Parathyroid adenoma (tissue), 2 donors: Measurements from ENCODE around the gene CAPN7.

Experiments
- H2AFZ ChIP-seq: fragments of 300-600 bp; sonication (generic); one replicate; pipeline ENCODE4 v1.7.0; 2017; ENCODE audit warnings: antibody characterized with exemption, mild to moderate bottlenecking
- H3K27ac ChIP-seq: fragments of 300-600 bp; sonication (generic); one replicate; pipeline ENCODE4 v1.7.0; 2017
- H3K27me3 ChIP-seq: fragments of 300-600 bp; sonication (generic); one replicate; pipeline ENCODE4 v1.7.0; 2017; ENCODE audit warnings: low read length; ENCODE audit not compliant: control insufficient read depth, insufficient read depth
- H3K36me3 ChIP-seq: fragments of 300-600 bp; sonication (generic); one replicate; pipeline ENCODE4 v1.7.0; 2017; ENCODE audit warnings: low read length; ENCODE audit not compliant: control insufficient read depth, insufficient read depth
- H3K4me1 ChIP-seq: fragments of 300-600 bp; sonication (generic); one replicate; pipeline ENCODE4 v1.7.0; 2017; ENCODE audit warnings: control low read depth
- H3K4me2 ChIP-seq: fragments of 300-600 bp; sonication (generic); one replicate; pipeline ENCODE4 v1.7.0; 2017; ENCODE audit warnings: low read length
- H3K4me3 ChIP-seq: fragments of 300-600 bp; sonication (generic); one replicate; pipeline ENCODE4 v1.7.0; 2017; ENCODE audit warnings: low read depth, low read length
- H3K79me2 ChIP-seq: fragments of 300-600 bp; sonication (generic); one replicate; pipeline ENCODE4 v1.7.0; 2017; ENCODE audit warnings: control low read depth
- H3K9ac ChIP-seq: fragments of 300-600 bp; sonication (generic); one replicate; pipeline ENCODE4 v1.7.0; 2017; ENCODE audit warnings: mild to moderate bottlenecking
- H3K9me3 ChIP-seq: fragments of 300-600 bp; sonication (generic); one replicate; pipeline ENCODE4 v1.7.0; 2017; ENCODE audit warnings: low read length; ENCODE audit not compliant: control insufficient read depth
- TF ChIP-seq, protein P1 (sequence below): fragments of 300-600 bp; sonication (generic); IDR thresholded peaks from one replicate; pipeline ENCODE4 v1.7.0; 2017; ENCODE audit warnings: antibody characterized with exemption, mild to moderate bottlenecking
- donor health status: primary hyperparathyroidism.

The CAPN7 gene

GRCh38 chr3:15273227-15273626 is 67.2 kb downstream of the CAPN7 start:
- Histone ChIP-seq H3K36me3 (no peaks in the 10 kb centered on the region), H3K27ac (no peak overlapping the region), H3K4me3 (no peak overlapping the region), H3K9ac (no peak overlapping the region), H3K27me3 (no peaks in the 10 kb centered on the region), H3K4me1 (peaks cover 17% of the 10 kb centered on the region), H3K9me3 (no peaks in the 10 kb centered on the region), H2AFZ (no peak overlapping the region), H3K79me2 (peaks cover 48% of the 10 kb centered on the region), H3K4me2 (no peak overlapping the region)
- TF ChIP-seq, protein P1, sequence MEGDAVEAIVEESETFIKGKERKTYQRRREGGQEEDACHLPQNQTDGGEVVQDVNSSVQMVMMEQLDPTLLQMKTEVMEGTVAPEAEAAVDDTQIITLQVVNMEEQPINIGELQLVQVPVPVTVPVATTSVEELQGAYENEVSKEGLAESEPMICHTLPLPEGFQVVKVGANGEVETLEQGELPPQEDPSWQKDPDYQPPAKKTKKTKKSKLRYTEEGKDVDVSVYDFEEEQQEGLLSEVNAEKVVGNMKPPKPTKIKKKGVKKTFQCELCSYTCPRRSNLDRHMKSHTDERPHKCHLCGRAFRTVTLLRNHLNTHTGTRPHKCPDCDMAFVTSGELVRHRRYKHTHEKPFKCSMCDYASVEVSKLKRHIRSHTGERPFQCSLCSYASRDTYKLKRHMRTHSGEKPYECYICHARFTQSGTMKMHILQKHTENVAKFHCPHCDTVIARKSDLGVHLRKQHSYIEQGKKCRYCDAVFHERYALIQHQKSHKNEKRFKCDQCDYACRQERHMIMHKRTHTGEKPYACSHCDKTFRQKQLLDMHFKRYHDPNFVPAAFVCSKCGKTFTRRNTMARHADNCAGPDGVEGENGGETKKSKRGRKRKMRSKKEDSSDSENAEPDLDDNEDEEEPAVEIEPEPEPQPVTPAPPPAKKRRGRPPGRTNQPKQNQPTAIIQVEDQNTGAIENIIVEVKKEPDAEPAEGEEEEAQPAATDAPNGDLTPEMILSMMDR, result no peak

GRCh38 chr3:15276028-15276724 is 70.1 kb downstream of the CAPN7 start:
- TF ChIP-seq, protein P1, result no peak
- H3K4me1 ChIP-seq, result peaks cover 24% of the 10 kb centered on the region

GRCh38 chr3:15277861-15278500 is 71.9 kb downstream of the CAPN7 start:
- Histone ChIP-seq H3K79me2 (peaks cover 78% of the 10 kb centered on the region), H3K9me3 (no peaks in the 10 kb centered on the region), H3K27ac (peak overlapping the region; percentile 7), H3K27me3 (no peaks in the 10 kb centered on the region), H3K4me2 (no peak overlapping the region), H3K36me3 (no peaks in the 10 kb centered on the region), H2AFZ (peak overlapping the region; percentile 18), H3K9ac (no peak overlapping the region), H3K4me3 (no peak overlapping the region), H3K4me1 (peaks cover 27% of the 10 kb centered on the region)
- TF ChIP-seq, protein P1, result no peak

More at GRCh38 chr3:15276028-15276724, 70.1 kb downstream of the CAPN7 start:
- Histone ChIP-seq H3K4me2 (no peak overlapping the region), H3K9me3 (no peaks in the 10 kb centered on the region), H3K9ac (no peak overlapping the region), H2AFZ (no peak overlapping the region), H3K79me2 (peaks cover 70% of the 10 kb centered on the region), H3K27ac (no peak overlapping the region), H3K27me3 (no peaks in the 10 kb centered on the region), H3K36me3 (no peaks in the 10 kb centered on the region), H3K4me3 (no peak overlapping the region)

DNA sequence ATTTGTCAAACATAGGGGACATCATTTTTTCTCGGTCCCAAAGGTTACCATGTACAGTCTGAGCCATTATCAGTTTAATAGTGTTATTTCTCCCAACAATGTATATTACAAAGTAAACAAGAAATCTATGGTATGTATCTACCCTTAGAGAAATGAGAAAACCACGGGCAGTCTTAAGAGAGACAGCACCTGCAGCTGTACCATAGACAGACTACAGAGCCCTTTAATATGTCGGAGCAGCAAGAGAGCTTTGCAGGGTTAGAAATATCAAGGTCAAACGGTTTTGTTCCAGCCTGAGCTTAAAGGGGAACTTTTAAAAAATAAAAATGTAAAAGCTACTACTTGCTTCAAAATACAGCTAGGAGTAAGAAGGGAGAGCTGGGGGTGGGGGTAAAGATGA is 73.2 kb downstream of the CAPN7 start:
- Histone ChIP-seq H3K4me3 (no peak overlapping the region), H3K9ac (no peak overlapping the region), H3K9me3 (no peaks in the 10 kb centered on the region), H3K36me3 (no peaks in the 10 kb centered on the region), H3K79me2 (peaks cover 77% of the 10 kb centered on the region), H3K4me2 (no peak overlapping the region), H3K27ac (no peak overlapping the region), H3K27me3 (no peaks in the 10 kb centered on the region), H3K4me1 (peaks cover 34% of the 10 kb centered on the region), H2AFZ (no peak overlapping the region)
- TF ChIP-seq, protein P1, result no peak
